ENCODE data around the gene RHOF.

The RHOF gene

GRCh38 chr12:121805171-121806008 is 11.9 kb upstream of the RHOF start:
- in situ Hi-C loops (cut with HindIII; ENCODE audit: low sequenced_read_pairs) = no loop called here

- in situ Hi-C loops (cut with HindIII; ENCODE audit: low sequenced_read_pairs) = no loop called here
Observed at GRCh38 chr12:121804417-121805111, 11.1 kb upstream of the RHOF start.

GRCh38 chr12:121803861-121804416 is 10.5 kb upstream of the RHOF start, which contains the start of gene SETD1B:
TSS of gene SETD1B (plus strand) at chr12:121804009. CDS start at chr12:121804738, 729 bp downstream.
- in situ Hi-C loops (cut with HindIII; ENCODE audit: low sequenced_read_pairs) = no loop called here

GRCh38 chr12:121802843-121803698 is 9.6 kb upstream of the RHOF start:
- in situ Hi-C loops (cut with HindIII; ENCODE audit: low sequenced_read_pairs) = no loop called here

GRCh38 chr12:121802485-121802842 is 9.0 kb upstream of the RHOF start:
- in situ Hi-C loops (cut with HindIII; ENCODE audit: low sequenced_read_pairs) = no loop called here

GRCh38 chr12:121801595-121802484 is 8.4 kb upstream of the RHOF start:
- in situ Hi-C loops (cut with HindIII; ENCODE audit: low sequenced_read_pairs) = no loop called here

- in situ Hi-C loops (cut with HindIII; ENCODE audit: low sequenced_read_pairs) = no loop called here
Observed at GRCh38 chr12:121800694-121801594, 7.5 kb upstream of the RHOF start.

GRCh38 chr12:121799842-121800693 is 6.6 kb upstream of the RHOF start:
- in situ Hi-C loops (cut with HindIII; ENCODE audit: low sequenced_read_pairs) = loop anchor here (5.0 kb wide), 1 partner anchor 32 kb away; no protein-coding TSS in a partner anchor

- in situ Hi-C loops (cut with HindIII; ENCODE audit: low sequenced_read_pairs) = loop anchor here (5.0 kb wide), 1 partner anchor 33 kb away; no protein-coding TSS in a partner anchor
Observed at GRCh38 chr12:121799156-121799841, 5.8 kb upstream of the RHOF start.

- in situ Hi-C loops (cut with HindIII; ENCODE audit: low sequenced_read_pairs) = loop anchor here (5.0 kb wide), 1 partner anchor 34 kb away; no protein-coding TSS in a partner anchor
Observed at GRCh38 chr12:121798787-121799155, 5.3 kb upstream of the RHOF start.

- in situ Hi-C loops (cut with HindIII; ENCODE audit: low sequenced_read_pairs) = loop anchor here (5.0 kb wide), 1 partner anchor 34 kb away; no protein-coding TSS in a partner anchor
Observed at GRCh38 chr12:121797937-121798786, 4.7 kb upstream of the RHOF start.

- in situ Hi-C loops (cut with HindIII; ENCODE audit: low sequenced_read_pairs) = loop anchor here (5.0 kb wide), 1 partner anchor 35 kb away; no protein-coding TSS in a partner anchor
Observed at GRCh38 chr12:121796855-121797751, 3.6 kb upstream of the RHOF start.

GRCh38 chr12:121795034-121795968 is 1.8 kb upstream of the RHOF start:
- in situ Hi-C loops (cut with HindIII; ENCODE audit: low sequenced_read_pairs) = loop anchor here (5.0 kb wide), 1 partner anchor 37 kb away; no protein-coding TSS in a partner anchor

- in situ Hi-C loops (cut with HindIII; ENCODE audit: low sequenced_read_pairs) = loop anchor here (5.0 kb wide), 1 partner anchor 38 kb away; no protein-coding TSS in a partner anchor
Observed at GRCh38 chr12:121794534-121795033, 1.1 kb upstream of the RHOF start.

Measured in endothelial cell of hepatic sinusoid (primary cell).